Measurements from ENCODE around the gene RTKN. TPM values are rescaled to one million over a fixed set of nuclear protein-coding genes. Genes with fewer than 3 reads are reported as not detected.
"Not testable (repeated sequence)": the region's sequence is repeated elsewhere in the genome, so short reads cannot be mapped to it uniquely, and the experiment has no call there.

The RTKN gene
- total and polyA plus RNA-seq, 2 of the 13 experiments (the other 11 are each of a cell fraction or from before 2014, with no cell fraction given) = 159 to 166 TPM

- H3K9me3 ChIP-seq (ENCODE audit: low read length); H2AFZ ChIP-seq (ENCODE audit: low read length); BruUV-seq (replicated peaks); H3K27ac ChIP-seq (ENCODE audit: extremely low read length, insufficient read depth, low read length); H3K27me3 ChIP-seq (ENCODE audit: control insufficient read depth in 1 of 2, insufficient read depth in 2 of 2, low read length in 2 of 2); ATAC-seq; FAIRE-seq; DNase-seq (ENCODE audit: low spot score); H4K20me1 ChIP-seq (ENCODE audit: insufficient read depth, low read length): not testable (repeated sequence)
- Histone ChIP-seq H3K9ac (ENCODE audit: insufficient read depth, low read depth, low read length) (peak overlapping the region; percentile 91), H3K4me2 (ENCODE audit: low read depth, low read length) (peak overlapping the region; percentile 78), H3K4me3 (replicated peaks in 1 of 3; ENCODE audit: insufficient read depth in 1 of 3, low read depth in 2 of 3, low read length in 3 of 3) (peak overlapping the region; percentile 82 to 87 (median 83)), H3K36me3 (replicated peaks in 1 of 2; ENCODE audit: control insufficient read depth in 1 of 2, insufficient read depth in 2 of 2, low read length in 2 of 2) (peaks cover 2 to 10% of the 10 kb centered on the region in 2 experiments; a peak in 4 of 5 replicates), H3K79me2 (ENCODE audit: insufficient read depth, low read length) (peaks cover 45% of the 10 kb centered on the region), H3K4me1 (ENCODE audit: insufficient read depth, low read length) (peaks cover 74% of the 10 kb centered on the region)
- in situ Hi-C loops (cut with HindIII; ENCODE audit: extremely low pct_ligation_motif_present, low pct_unique_long_range_greater_than_20kb) = loop anchor here (5.0 kb wide), 1 partner anchor 99 kb away; no protein-coding TSS in a partner anchor
- ChIA-PET CTCF (ENCODE audit: low intra/inter-chr PET ratio, low total read pairs) (interaction anchor here (1.0 to 2.4 kb wide), 7 partner anchors 19 to 104 kb away, joined by 3 to 20 read pairs (median 10); partner anchors contain the start of genes AUP1, HTRA2, INO80B and MOGS), POLR2A (interaction anchor here (1.0 to 20.6 kb wide), 12 partner anchors 9 to 93 kb away, joined by 5 to 795 read pairs (median 18); partner anchors contain the start of genes AUP1, DQX1, HTRA2 and INO80B)
- 0 out of 2 replicates have a peak, but pooled peaks have one; percentile 27 for TF ChIP-seq ZNF362 (CRISPR knock-in tag; IDR thresholded peaks at IDR 0.05; ENCODE audit: borderline replicate concordance)
- TF ChIP-seq JUN (CRISPR knock-in tag; IDR thresholded peaks at IDR 0.05) = 0 out of 2 replicates have a peak, but pooled peaks have one; percentile 24
- TF ChIP-seq ZNF121 (CRISPR knock-in tag; IDR thresholded peaks at IDR 0.05) = peak; percentile 98
- 0 out of 2 replicates have a peak, but pooled peaks have one; percentile 2 for TF ChIP-seq ZNF292 (CRISPR knock-in tag; IDR thresholded peaks at IDR 0.05; ENCODE audit: borderline replicate concordance, low read depth)
- peak; percentile 69 for TF ChIP-seq ZNF770 (CRISPR knock-in tag; IDR thresholded peaks at IDR 0.05)
- peak; percentile 13; the same call in 1 of the 2 replicates for TF ChIP-seq TRAFD1 (CRISPR knock-in tag; IDR thresholded peaks at IDR 0.05; ENCODE audit: borderline replicate concordance)
- TF ChIP-seq ZBTB38 (CRISPR knock-in tag; IDR thresholded peaks at IDR 0.05) = 0 out of 2 replicates have a peak, but pooled peaks have one; percentile 40
- 0 out of 2 replicates have a peak, but pooled peaks have one; percentile 19 for TF ChIP-seq CHD4 (IDR thresholded peaks at IDR 0.05; ENCODE audit: borderline replicate concordance, low read length)
- 0 out of 2 replicates have a peak, but pooled peaks have one; percentile 4 for TF ChIP-seq HMGXB3 (CRISPR knock-in tag; IDR thresholded peaks at IDR 0.05; ENCODE audit: borderline replicate concordance)
- 0 out of 2 replicates have a peak, but pooled peaks have one; percentile 21 for TF ChIP-seq ZMYM3 (CRISPR knock-in tag; IDR thresholded peaks at IDR 0.05)
- intact Hi-C loops (cut with micrococcal nuclease; ENCODE audit: unreplicated experiment) = loop anchor here (1.0 kb wide), 5 partner anchors 19 to 104 kb away; partner anchors contain the start of genes AUP1, HTRA2 and PCGF1
- WGBS (ENCODE audit: low lambda C conversion rate) = 81% methylated on average over 19 of the region's 19 CpGs
Measured at GRCh38 chr2:74483675-74484164, 42.0 kb upstream of the RTKN start.
